B cell (primary cell): Measurements from ENCODE around the gene SELENOV. TPM values are rescaled to one million over a fixed set of nuclear protein-coding genes. Genes with fewer than 3 reads are reported as not detected.

ENCODE experiments used
- ATAC-seq: fragments of 200-7000 bp; cut with Tn5 transposase; one replicate; pipeline ENCODE4 v1.10.0; 2021; ENCODE audit warnings: low read depth, mild to moderate bottlenecking, moderate number of reproducible peaks, moderate library complexity
- CTCF ChIA-PET: fragments of 350-600 bp; sonication (Branson Sonifier 250); formaldehyde crosslinking; loops from one replicate; lab custom pipeline; 2021; ENCODE audit warnings: antibody characterized with exemption, inconsistent platforms; lab: Charles Lee
- POLR2A ChIA-PET: fragments of 350-600 bp; sonication (Branson Sonifier 250); formaldehyde crosslinking; loops from one replicate; lab custom pipeline; 2021; ENCODE audit warnings: antibody characterized with exemption; lab: Charles Lee
- DNase-seq: peaks from one replicate; pipeline ENCODE4 v3.0.0; 2013
- H2AFZ ChIP-seq: 2 replicates; pipeline ENCODE4 v1.6.1; 2012; ENCODE audit warnings: mild to moderate bottlenecking, low read depth, low read length; ENCODE audit not compliant: insufficient read depth, poor library complexity, severe bottlenecking
- H3K27ac ChIP-seq, 2 donors: 1 replicate in 1 of 2; 2 replicates in 1 of 2; pipeline ENCODE4 v1.5.1; 2012 to 2013; ENCODE audit warnings: low read length in 2 of 2, mild to moderate bottlenecking in 2 of 2, moderate library complexity in 1 of 2
- H3K27me3 ChIP-seq, 4 experiments: fragments of 200-600 bp in 1 of 4; sonication (generic) in 1 of 4; replicated peaks in 1 of 4; 1 replicate in 2 of 4; 2 replicates in 2 of 4; pipeline versions ENCODE4 v1.6.1 to v1.7.0; 2013 to 2016; ENCODE audit warnings: low read length in 3 of 4, mild to moderate bottlenecking in 2 of 4, mixed read lengths in 1 of 4, moderate library complexity in 1 of 4; ENCODE audit not compliant: insufficient read depth in 4 of 4, control insufficient read depth in 3 of 4; ENCODE audit errors: control extremely low read depth in 1 of 4
- H3K36me3 ChIP-seq, 2 experiments: replicated peaks in 1 of 2; 1 replicate in 1 of 2; 2 replicates in 1 of 2; pipeline versions ENCODE4 v1.6.1 to v1.7.1; 2013; ENCODE audit warnings: low read length in 1 of 2; ENCODE audit not compliant: insufficient read depth in 2 of 2, control insufficient read depth in 1 of 2; ENCODE audit errors: control extremely low read depth in 1 of 2, extremely low read depth in 1 of 2
- H3K4me1 ChIP-seq, 2 donors: fragments of 200-600 bp in 1 of 2; sonication (generic) in 1 of 2; 1 replicate in 1 of 2; 2 replicates in 1 of 2; pipeline versions ENCODE4 v1.5.1 to v1.6.1; 2013 to 2017; ENCODE audit warnings: low read length in 2 of 2; ENCODE audit not compliant: control insufficient read depth in 2 of 2, insufficient read depth in 2 of 2
- H3K4me2 ChIP-seq: replicated peaks from 2 replicates; pipeline ENCODE3; 2012; ENCODE audit warnings: mild to moderate bottlenecking, low read depth, low read length; ENCODE audit not compliant: poor library complexity, severe bottlenecking
- H3K4me3 ChIP-seq, 5 experiments: fragments of 200-600 bp in 1 of 5; sonication (generic) in 1 of 5; 1 replicate in 3 of 5; 2 replicates in 2 of 5; pipeline versions ENCODE4 v1.5.1 to v1.7.0; 2011 to 2016; ENCODE audit warnings: low read length in 4 of 5, mild to moderate bottlenecking in 4 of 5, low read depth in 2 of 5, control low read depth in 1 of 5, moderate library complexity in 1 of 5; ENCODE audit not compliant: insufficient read depth in 1 of 5; ENCODE audit errors: control extremely low read depth in 1 of 5, extremely low read depth in 1 of 5
- H3K79me2 ChIP-seq: fragments of 200-600 bp; sonication (generic); one replicate; pipeline ENCODE4 v1.6.0; 2016; ENCODE audit warnings: low read length; ENCODE audit not compliant: control insufficient read depth, insufficient read depth
- H3K9ac ChIP-seq: fragments of 200-600 bp; sonication (generic); 2 replicates; pipeline ENCODE4 v1.6.1; 2017; ENCODE audit warnings: mild to moderate bottlenecking, low read length, moderate library complexity
- H3K9me3 ChIP-seq, 3 donors: one replicate each; pipeline versions ENCODE4 v1.6.1 to v1.7.1; 2013; ENCODE audit warnings: low read length in 2 of 3; ENCODE audit not compliant: control insufficient read depth in 2 of 3, insufficient read depth in 1 of 3; ENCODE audit errors: control extremely low read depth in 1 of 3
- H4K20me1 ChIP-seq: 2 replicates; pipeline ENCODE4 v1.6.0; 2012; ENCODE audit warnings: mild to moderate bottlenecking, low read length; ENCODE audit not compliant: insufficient read depth, control insufficient read depth, poor library complexity, severe bottlenecking
- H3K27ac Mint-ChIP-seq: one replicate; pipeline ENCODE4 v1.8.0; 2021; ENCODE audit warnings: mixed read lengths
- H3K27me3 Mint-ChIP-seq: one replicate; pipeline ENCODE4 v1.8.0; 2021; ENCODE audit warnings: mixed read lengths
- H3K4me1 Mint-ChIP-seq: one replicate; pipeline ENCODE4 v1.8.0; 2021; ENCODE audit warnings: mixed read lengths
- H3K4me3 Mint-ChIP-seq: one replicate; pipeline ENCODE4 v1.8.0; 2021; ENCODE audit warnings: mixed read lengths
- H3K9me3 Mint-ChIP-seq: one replicate; pipeline ENCODE4 v1.8.0; 2022; ENCODE audit warnings: mixed read lengths; ENCODE audit not compliant: insufficient read depth
- EZH2 ChIP-seq: IDR thresholded peaks from 2 replicates; pipeline ENCODE4 v1.6.1; 2012; ENCODE audit warnings: borderline replicate concordance, low read depth, mild to moderate bottlenecking, moderate library complexity, low read length; ENCODE audit not compliant: insufficient read depth, poor library complexity, severe bottlenecking
- WGBS: methylation state at CpG from one replicate; pipeline ENCODE4 v1.1.5; 2013; ENCODE audit warnings: missing lambda C conversion rate; ENCODE audit not compliant: insufficient coverage; 5-methylcytosine and 5-hydroxymethylcytosine counted together
- intact Hi-C: fragments of 100-400 bp; cut with micrococcal nuclease; formaldehyde crosslinking; loops from one replicate; pipeline ENCODE4 v1.10.0; 2022
- polyA plus RNA-seq: library from polyadenylated mRNA; depleted of rRNA; stranded (reverse); fragments of >200 nt; gene quantifications from 2 replicates; pipeline ENCODE4 v1.2.3, GENCODE V29; 2012
- total RNA-seq, 2 donors: library from RNA; stranded (reverse); fragments of 120-200 nt in 1 of 2; gene quantifications; 1 replicate in 1 of 2; 2 replicates in 1 of 2; pipeline versions ENCODE4 v1.2.3 to v1.2.4, GENCODE V29; 2013 to 2022
- TF ChIP-seq, protein P1 (sequence below): fragments of 200-600 bp; IDR thresholded peaks from one replicate; pipeline ENCODE4 v1.8.0; 2022; ENCODE audit warnings: antibody characterized with exemption, mild to moderate bottlenecking

Gene SELENOV
- total and polyA plus RNA-seq, 2 donors (not counting 1 experiment from before 2014, with no cell fraction given), result not detected

DNA sequence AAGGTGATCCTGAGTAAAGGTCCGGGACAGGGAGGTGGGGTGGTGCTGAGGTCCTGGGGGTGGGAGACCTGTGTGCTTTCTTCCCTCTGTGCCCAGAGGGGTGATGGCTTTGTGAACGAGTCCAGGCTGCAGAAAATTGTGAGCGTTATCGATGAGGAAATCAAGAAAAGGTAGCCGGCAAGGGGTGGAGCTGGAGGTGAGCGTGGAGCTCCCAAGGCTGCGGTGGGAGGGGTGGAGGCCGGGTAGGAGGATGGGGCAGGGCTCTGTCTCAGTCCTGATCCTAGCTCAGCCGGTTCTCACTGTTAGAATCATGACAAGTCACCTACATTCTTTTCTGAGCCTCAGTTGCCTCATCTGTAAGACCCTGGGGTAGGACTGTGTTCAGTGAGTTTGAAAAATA lies 4.0 kb downstream of the SELENOV start:
- H3K9me3 Mint-ChIP-seq, result no peaks in the 10 kb centered on the region
- peaks cover 0 to 33% (median 28%) of the 10 kb centered on the region in 4 experiments for H3K27me3 ChIP-seq
- peaks cover 0 to 22% (median 0%) of the 10 kb centered on the region in 3 donors for H3K9me3 ChIP-seq
- H3K27ac ChIP-seq, result no peak overlapping the region
- no peak overlapping the region for H3K4me3 Mint-ChIP-seq
- no peak overlapping the region for H3K9ac ChIP-seq
- no peaks in the 10 kb centered on the region for H3K79me2 ChIP-seq
- peaks cover 16% of the 10 kb centered on the region for H3K4me1 Mint-ChIP-seq
- no peak for DNase-seq
- 90% methylated on average over 7 of the region's 9 CpGs for WGBS
- H4K20me1 ChIP-seq, result no peaks in the 10 kb centered on the region
- H3K36me3 ChIP-seq, result no peaks in the 10 kb centered on the region
- H2AFZ ChIP-seq, result no peak overlapping the region
- no peak overlapping the region for H3K4me2 ChIP-seq
- intact Hi-C loops, result no loop called here
- H3K27me3 Mint-ChIP-seq, result peaks cover 25% of the 10 kb centered on the region
- H3K4me1 ChIP-seq, result peaks cover 20 to 24% of the 10 kb centered on the region in 2 donors
- no peak overlapping the region for H3K27ac Mint-ChIP-seq
- TF ChIP-seq, protein P1, sequence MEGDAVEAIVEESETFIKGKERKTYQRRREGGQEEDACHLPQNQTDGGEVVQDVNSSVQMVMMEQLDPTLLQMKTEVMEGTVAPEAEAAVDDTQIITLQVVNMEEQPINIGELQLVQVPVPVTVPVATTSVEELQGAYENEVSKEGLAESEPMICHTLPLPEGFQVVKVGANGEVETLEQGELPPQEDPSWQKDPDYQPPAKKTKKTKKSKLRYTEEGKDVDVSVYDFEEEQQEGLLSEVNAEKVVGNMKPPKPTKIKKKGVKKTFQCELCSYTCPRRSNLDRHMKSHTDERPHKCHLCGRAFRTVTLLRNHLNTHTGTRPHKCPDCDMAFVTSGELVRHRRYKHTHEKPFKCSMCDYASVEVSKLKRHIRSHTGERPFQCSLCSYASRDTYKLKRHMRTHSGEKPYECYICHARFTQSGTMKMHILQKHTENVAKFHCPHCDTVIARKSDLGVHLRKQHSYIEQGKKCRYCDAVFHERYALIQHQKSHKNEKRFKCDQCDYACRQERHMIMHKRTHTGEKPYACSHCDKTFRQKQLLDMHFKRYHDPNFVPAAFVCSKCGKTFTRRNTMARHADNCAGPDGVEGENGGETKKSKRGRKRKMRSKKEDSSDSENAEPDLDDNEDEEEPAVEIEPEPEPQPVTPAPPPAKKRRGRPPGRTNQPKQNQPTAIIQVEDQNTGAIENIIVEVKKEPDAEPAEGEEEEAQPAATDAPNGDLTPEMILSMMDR, result no peak
- TF ChIP-seq EZH2, result no peak
- ChIA-PET POLR2A (no interaction called here), CTCF (interaction anchor here (1.8 kb wide), 1 partner anchor 12 kb away, joined by 4 read pairs; no protein-coding TSS in a partner anchor)
- no peak for ATAC-seq
- H3K4me3 ChIP-seq, result no peak overlapping the region

DNA sequence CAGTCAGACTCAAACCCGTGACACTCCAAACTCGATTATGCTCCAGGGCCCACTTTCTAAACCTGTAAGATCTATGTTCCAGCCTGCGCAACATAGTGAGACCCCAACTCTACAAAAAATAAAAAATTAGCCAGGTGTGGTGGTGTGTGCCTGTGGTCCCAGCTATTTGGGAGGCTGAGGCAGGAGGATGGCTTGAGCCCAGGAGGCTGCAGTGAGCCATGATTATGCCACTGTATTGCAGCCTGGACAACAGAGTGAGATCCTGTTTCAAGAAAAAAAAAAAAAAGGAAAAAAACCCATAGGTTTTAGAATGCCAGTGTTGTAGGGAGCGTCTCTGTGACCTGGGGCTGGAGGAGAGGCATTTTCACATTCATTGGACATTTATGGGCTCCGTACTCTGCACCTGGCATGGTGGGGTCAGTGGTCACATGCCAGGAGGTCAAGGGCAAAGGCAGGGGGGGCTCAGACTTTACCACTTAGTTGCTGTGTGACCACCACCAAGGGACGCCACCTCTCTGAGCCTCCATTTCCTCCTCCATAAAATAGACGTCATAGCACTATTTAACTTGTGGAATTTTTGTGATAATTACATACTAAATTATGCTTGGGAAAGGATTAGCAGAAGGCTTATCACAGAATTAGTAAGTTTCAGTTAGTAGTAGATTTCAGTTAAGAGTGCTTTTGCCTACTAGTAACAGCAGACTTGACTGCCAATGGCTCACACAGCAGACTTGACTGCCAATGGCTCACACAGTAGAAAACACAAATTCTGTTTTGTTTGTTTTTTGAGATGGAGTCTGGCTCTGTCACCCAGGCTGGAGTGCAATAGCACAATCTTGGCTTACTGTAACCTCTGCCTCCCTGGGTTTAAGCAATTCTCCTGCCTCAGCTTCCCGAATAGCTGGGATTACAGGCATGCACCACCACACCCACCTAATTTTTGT lies 5.9 kb downstream of the SELENOV start:
- intact Hi-C loops, result no loop called here
- Histone ChIP-seq H2AFZ (no peak overlapping the region), H4K20me1 (no peaks in the 10 kb centered on the region), H3K36me3 (peaks cover 0 to 3% of the 10 kb centered on the region in 2 experiments), H3K9ac (no peak overlapping the region), H3K27ac (no peak overlapping the region), H3K27me3 (peaks cover 0 to 15% (median 11%) of the 10 kb centered on the region in 4 experiments), H3K9me3 (peaks cover 0 to 5% (median 0%) of the 10 kb centered on the region in 3 donors), H3K79me2 (no peaks in the 10 kb centered on the region), H3K4me2 (no peak overlapping the region), H3K4me1 (peaks cover 6% of the 10 kb centered on the region in 2 donors), H3K4me3 (no peak overlapping the region)
- ChIA-PET POLR2A (no interaction called here), CTCF (no interaction called here)
- Mint-ChIP-seq H3K9me3 (no peaks in the 10 kb centered on the region), H3K27me3 (peaks cover 17% of the 10 kb centered on the region), H3K4me1 (peaks cover 6% of the 10 kb centered on the region), H3K4me3 (no peak overlapping the region), H3K27ac (no peak overlapping the region)
- no peak for ATAC-seq
- 100% methylated on average over 2 of the region's 8 CpGs for WGBS
- TF ChIP-seq EZH2, result no peak
- TF ChIP-seq, protein P1, result no peak
- DNase-seq, result no peak
